ENCODE measurements around the gene GPR137. TPM values are rescaled to one million over a fixed set of nuclear protein-coding genes. Genes with fewer than 3 reads are reported as not detected.

The GPR137 gene
- total RNA-seq, 4 donors from 2014 or later: 14.9 to 46.9 (median 33.8) TPM

DNA sequence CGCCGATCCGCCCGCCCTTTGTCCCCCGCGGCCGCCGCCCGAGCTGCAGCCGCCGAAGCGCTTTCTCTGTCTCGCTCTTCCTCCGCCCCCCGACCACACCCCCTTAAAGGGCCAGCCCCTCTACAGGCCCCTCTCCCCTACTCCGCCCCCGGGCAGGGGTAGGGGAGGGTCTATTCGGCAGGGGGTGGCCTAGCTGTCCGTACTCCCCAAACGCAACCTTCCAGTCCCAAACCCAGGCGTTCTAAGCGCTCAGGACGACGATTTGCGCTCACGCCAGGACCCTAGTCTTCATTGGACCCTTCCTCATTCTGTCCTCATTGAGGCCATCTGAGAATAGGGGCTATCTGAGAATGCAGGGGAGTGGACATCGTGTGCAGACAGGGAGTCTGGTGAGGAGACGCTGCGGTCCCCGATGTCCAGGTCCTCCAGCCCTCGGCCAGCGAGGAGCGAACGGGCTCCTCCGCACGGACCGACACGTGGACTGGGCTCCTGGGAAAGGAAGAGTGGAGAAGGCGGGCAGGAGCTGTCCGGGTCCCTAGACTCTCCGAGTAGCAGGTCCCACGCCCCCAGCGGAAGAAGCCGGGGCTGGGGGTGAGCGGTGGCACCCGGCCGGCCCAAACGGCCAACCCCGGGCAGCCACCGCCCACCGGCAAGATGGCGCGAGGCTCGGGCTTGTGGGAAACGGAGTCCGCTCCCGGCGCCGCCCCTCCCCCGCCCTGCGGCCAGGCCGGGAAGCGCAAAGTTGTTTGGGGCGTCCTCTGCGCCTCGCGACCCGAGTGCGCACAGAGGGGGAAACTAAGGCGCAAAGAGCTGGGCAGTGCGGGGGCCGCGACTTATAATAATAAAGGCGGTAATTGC lies 38.5 kb upstream of the GPR137 start, which contains the start of gene PPP1R14B:
PPP1R14B (minus strand) TSS at position 73 of the 858 bp plus-strand sequence. CDS start 270 bp downstream, outside the sequence.
- Histone ChIP-seq H3K27me3 (no peaks in the 10 kb centered on the region), H3K9me3 (no peaks in the 10 kb centered on the region), H3K4me3 (replicated peaks in 1 of 3) (peak within 1 kb of the TSS; percentile 11 to 75 (median 74)), H3K4me1 (peaks cover 35 to 39% of the 10 kb centered on the region in 2 donors), H3K36me3 (no peaks in the 10 kb centered on the region), H3K27ac (peak within 1 kb of the TSS; percentile 67 to 90 (median 86))
- intact Hi-C loops (cut with DNase I): no loop called here
- peak; percentile 91 for DNase-seq
- 0 to 3% methylated on average over 6 to 24 of the region's 74 CpGs for WGBS, 2 donors
- TF ChIP-seq POLR2A (IDR thresholded peaks at IDR 0.05): peak in 1 of 2 donors; percentile 42
- TF ChIP-seq CTCF (IDR thresholded peaks at IDR 0.05): peak in 3 of 6 experiments; percentile 4 to 30 (median 13)

DNA sequence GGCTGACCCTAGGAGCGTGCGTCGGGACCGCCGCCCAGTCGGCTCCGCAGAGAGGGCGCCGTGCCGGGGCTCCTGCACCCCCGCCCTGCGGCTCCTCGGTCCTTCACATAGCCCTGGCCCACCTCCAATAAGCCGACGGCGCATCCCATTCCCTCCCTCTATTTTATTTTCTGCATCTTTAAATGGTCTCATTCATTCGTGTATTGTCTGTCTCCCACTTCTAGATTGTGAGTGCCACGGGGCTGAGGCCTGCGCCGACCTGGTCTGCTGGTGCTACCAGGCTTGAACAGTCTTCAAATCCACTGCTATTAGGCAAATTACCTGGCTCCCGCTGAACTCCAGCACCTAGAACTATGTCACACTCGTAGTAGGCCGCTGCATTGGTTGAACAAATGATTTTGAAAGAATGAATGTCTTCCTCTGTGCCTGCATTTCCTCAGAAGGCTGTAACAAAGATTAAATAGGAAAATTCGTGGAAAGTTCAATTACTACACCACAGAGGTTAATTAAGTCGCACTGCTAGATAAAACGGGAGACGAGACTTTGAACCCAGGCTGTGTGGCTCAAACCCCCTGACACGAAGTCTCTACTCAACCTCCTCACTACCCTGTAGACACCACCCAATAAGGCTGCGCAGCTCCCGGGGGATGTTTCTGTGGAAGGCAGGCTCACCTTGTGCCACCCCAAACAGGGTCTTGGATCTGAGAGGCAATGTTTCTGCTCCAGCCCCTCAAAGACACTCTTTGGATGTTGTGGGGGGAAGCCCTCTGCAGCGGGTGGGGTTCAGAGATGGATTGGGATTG lies 37.7 kb upstream of the GPR137 start:
- intact Hi-C loops (cut with DNase I): no loop called here
- Histone ChIP-seq H3K4me3 (replicated peaks in 1 of 3) (peak overlapping the region; percentile 11 to 75 (median 74)), H3K4me1 (peaks cover 35 to 39% of the 10 kb centered on the region in 2 donors), H3K9me3 (no peaks in the 10 kb centered on the region), H3K36me3 (no peaks in the 10 kb centered on the region), H3K27ac (peak overlapping the region in 2 of 3 donors; percentile 86 to 90), H3K27me3 (no peaks in the 10 kb centered on the region)
- TF ChIP-seq CTCF (IDR thresholded peaks at IDR 0.05) (no peak), POLR2A (IDR thresholded peaks at IDR 0.05) (no peak)
- DNase-seq: no peak
- 37 to 40% methylated on average over 31 of the region's 31 CpGs for WGBS, 2 donors

DNA sequence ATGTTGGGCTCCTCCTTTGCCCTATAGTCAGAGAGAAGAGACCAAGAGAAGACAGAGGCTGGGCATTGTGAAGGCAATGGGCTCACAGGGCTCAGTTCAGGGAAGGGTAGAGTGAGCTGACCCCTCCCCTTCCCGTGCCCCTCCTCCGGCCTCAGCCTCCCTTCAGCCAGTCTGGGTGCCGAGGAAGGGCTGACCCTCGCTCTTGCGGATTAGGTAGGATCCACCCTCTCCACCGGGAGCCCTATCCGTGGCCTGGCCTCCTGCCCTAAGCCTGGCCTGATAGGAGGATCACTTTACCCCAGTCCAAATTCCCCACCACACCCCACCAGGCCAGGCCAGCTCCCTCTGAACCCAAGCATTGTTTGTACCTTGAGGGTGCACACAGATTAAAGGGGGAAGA lies 37.1 kb upstream of the GPR137 start:
- intact Hi-C loops (cut with DNase I): no loop called here
- Histone ChIP-seq H3K36me3 (no peaks in the 10 kb centered on the region), H3K27me3 (no peaks in the 10 kb centered on the region), H3K4me1 (peaks cover 38% of the 10 kb centered on the region in 2 donors), H3K9me3 (no peaks in the 10 kb centered on the region), H3K27ac (no peak overlapping the region), H3K4me3 (replicated peaks in 1 of 3) (no peak overlapping the region)
- DNase-seq: no peak
- WGBS, 2 donors: 76 to 90% methylated on average over 2 to 7 of the region's 7 CpGs
- TF ChIP-seq CTCF (IDR thresholded peaks at IDR 0.05): no peak
- TF ChIP-seq POLR2A (IDR thresholded peaks at IDR 0.05): no peak

- no peak overlapping the region for H3K4me3 ChIP-seq (replicated peaks in 1 of 3)
- TF ChIP-seq POLR2A (IDR thresholded peaks at IDR 0.05) (no peak), CTCF (IDR thresholded peaks at IDR 0.05) (no peak)
- 92 to 93% methylated on average over 2 to 4 of the region's 4 CpGs for WGBS, 2 donors
These were observed 36.6 kb upstream of the GPR137 start for GRCh38 chr11:64249038-64249437.

More at GRCh38 chr11:64249038-64249437, 36.6 kb upstream of the GPR137 start:
- intact Hi-C loops (cut with DNase I): no loop called here
- no peak for DNase-seq
- Histone ChIP-seq H3K4me1 (peaks cover 38% of the 10 kb centered on the region in 2 donors), H3K36me3 (no peaks in the 10 kb centered on the region), H3K27me3 (no peaks in the 10 kb centered on the region), H3K27ac (no peak overlapping the region), H3K9me3 (no peaks in the 10 kb centered on the region)

Measured in thyroid gland (tissue), 4 donors.